Measurements from ENCODE around the gene RTL1.

RTL1 gene

GRCh38 chr14:100891501-100892445, 11.7 kb downstream of the RTL1 start:
- Histone ChIP-seq H3K4me2 (no peak overlapping the region), H3K9me3 (no peaks in the 10 kb centered on the region), H4K20me1 (no peaks in the 10 kb centered on the region), H3K9ac (no peak overlapping the region), H3K27me3 (peaks cover 2% of the 10 kb centered on the region; the same call in 1 of the 2 replicates), H3K4me1 (peaks cover 10% of the 10 kb centered on the region), H3K27ac (no peak overlapping the region), H3K36me3 (no peaks in the 10 kb centered on the region), H3K4me3 (no peak overlapping the region)
- TF ChIP-seq Cebpa-rat (IDR thresholded peaks at IDR 0.05) = no peak

GRCh38 chr14:100891051-100891450, 12.5 kb downstream of the RTL1 start:
- Histone ChIP-seq H3K27me3 (no peaks in the 10 kb centered on the region), H3K4me1 (peaks cover 5% of the 10 kb centered on the region; the same call in 1 of the 2 replicates)
- TF ChIP-seq Cebpa-rat (IDR thresholded peaks at IDR 0.05) = no peak

GRCh38 chr14:100890061-100890850, 13.3 kb downstream of the RTL1 start:
- Histone ChIP-seq H3K9ac (no peak overlapping the region), H3K4me3 (no peak overlapping the region), H4K20me1 (no peaks in the 10 kb centered on the region), H3K9me3 (no peaks in the 10 kb centered on the region), H3K4me2 (no peak overlapping the region), H3K36me3 (no peaks in the 10 kb centered on the region), H3K4me1 (peaks cover 5% of the 10 kb centered on the region; the same call in 1 of the 2 replicates), H3K27me3 (no peaks in the 10 kb centered on the region), H3K27ac (no peak overlapping the region)
- no peak for TF ChIP-seq Cebpa-rat (IDR thresholded peaks at IDR 0.05)

More at GRCh38 chr14:100891051-100891450, 12.5 kb downstream of the RTL1 start:
- Histone ChIP-seq H3K9me3 (no peaks in the 10 kb centered on the region), H3K4me3 (no peak overlapping the region), H3K27ac (no peak overlapping the region), H3K36me3 (no peaks in the 10 kb centered on the region), H3K4me2 (no peak overlapping the region), H3K9ac (no peak overlapping the region), H4K20me1 (no peaks in the 10 kb centered on the region)

GRCh38 chr14:100889641-100890040, 13.9 kb downstream of the RTL1 start:
- no peaks in the 10 kb centered on the region for H3K27me3 ChIP-seq
- H3K4me3 ChIP-seq = no peak overlapping the region
- H3K9me3 ChIP-seq = no peaks in the 10 kb centered on the region
- H3K9ac ChIP-seq = no peak overlapping the region
- peaks cover 5% of the 10 kb centered on the region; the same call in 1 of the 2 replicates for H3K4me1 ChIP-seq
- H3K36me3 ChIP-seq = no peaks in the 10 kb centered on the region
- no peak overlapping the region for H3K4me2 ChIP-seq
- TF ChIP-seq Cebpa-rat (IDR thresholded peaks at IDR 0.05) = no peak
- H4K20me1 ChIP-seq = no peaks in the 10 kb centered on the region
- no peak overlapping the region for H3K27ac ChIP-seq

- Histone ChIP-seq H3K4me1 (peaks cover 5% of the 10 kb centered on the region; the same call in 1 of the 2 replicates), H3K4me2 (no peak overlapping the region), H3K4me3 (no peak overlapping the region), H3K36me3 (no peaks in the 10 kb centered on the region), H3K9ac (no peak overlapping the region), H3K9me3 (peaks cover 3% of the 10 kb centered on the region; the same call in 1 of the 2 replicates), H3K27me3 (no peaks in the 10 kb centered on the region), H4K20me1 (no peaks in the 10 kb centered on the region), H3K27ac (no peak overlapping the region)
- TF ChIP-seq Cebpa-rat (IDR thresholded peaks at IDR 0.05) = no peak
Observed at GRCh38 chr14:100888789-100889315, 14.7 kb downstream of the RTL1 start.

- H4K20me1 ChIP-seq = no peaks in the 10 kb centered on the region
- H3K27me3 ChIP-seq = no peaks in the 10 kb centered on the region
- H3K36me3 ChIP-seq = no peaks in the 10 kb centered on the region
- TF ChIP-seq Cebpa-rat (IDR thresholded peaks at IDR 0.05) = no peak
- no peak overlapping the region for H3K9ac ChIP-seq
- H3K4me2 ChIP-seq = no peak overlapping the region
- H3K27ac ChIP-seq = no peak overlapping the region
- H3K9me3 ChIP-seq = peaks cover 13% of the 10 kb centered on the region
- no peaks in the 10 kb centered on the region for H3K4me1 ChIP-seq
- no peak overlapping the region for H3K4me3 ChIP-seq
Observed at GRCh38 chr14:100887728-100888335, 15.7 kb downstream of the RTL1 start.

- H4K20me1 ChIP-seq = no peaks in the 10 kb centered on the region
- TF ChIP-seq Cebpa-rat (IDR thresholded peaks at IDR 0.05) = no peak
- H3K27ac ChIP-seq = no peak overlapping the region
- no peak overlapping the region for H3K4me2 ChIP-seq
- no peak overlapping the region for H3K9ac ChIP-seq
- H3K4me3 ChIP-seq = no peak overlapping the region
- no peaks in the 10 kb centered on the region for H3K27me3 ChIP-seq
- no peaks in the 10 kb centered on the region for H3K4me1 ChIP-seq
- H3K36me3 ChIP-seq = no peaks in the 10 kb centered on the region
- H3K9me3 ChIP-seq = peaks cover 33% of the 10 kb centered on the region
Observed at GRCh38 chr14:100885617-100886016, 17.9 kb downstream of the RTL1 start.

GRCh38 chr14:100885196-100885595, 18.3 kb downstream of the RTL1 start:
- H4K20me1 ChIP-seq = no peaks in the 10 kb centered on the region
- H3K4me1 ChIP-seq = no peaks in the 10 kb centered on the region
- H3K36me3 ChIP-seq = no peaks in the 10 kb centered on the region
- H3K27me3 ChIP-seq = no peaks in the 10 kb centered on the region
- H3K27ac ChIP-seq = no peak overlapping the region
- H3K9ac ChIP-seq = no peak overlapping the region
- no peak for TF ChIP-seq Cebpa-rat (IDR thresholded peaks at IDR 0.05)
- H3K4me2 ChIP-seq = no peak overlapping the region
- H3K4me3 ChIP-seq = no peak overlapping the region
- H3K9me3 ChIP-seq = peaks cover 33% of the 10 kb centered on the region

GRCh38 chr14:100884456-100884855, 19.1 kb downstream of the RTL1 start:
- Histone ChIP-seq H3K4me1 (peaks cover 4% of the 10 kb centered on the region), H3K27me3 (no peaks in the 10 kb centered on the region), H3K36me3 (no peaks in the 10 kb centered on the region), H4K20me1 (no peaks in the 10 kb centered on the region), H3K4me3 (no peak overlapping the region), H3K4me2 (no peak overlapping the region), H3K27ac (no peak overlapping the region), H3K9me3 (peaks cover 33% of the 10 kb centered on the region), H3K9ac (no peak overlapping the region)
- TF ChIP-seq Cebpa-rat (IDR thresholded peaks at IDR 0.05) = no peak
